Prostate gland (tissue), 2 donors: Measurements from ENCODE around the gene NPPC.

Source experiments
- POLR2A ChIP-seq: fragments of 450-650 bp; IDR thresholded peaks from one replicate; pipeline ENCODE4 v1.6.1; 2016; ENCODE audit warnings: antibody characterized with exemption, mild to moderate bottlenecking
- POLR2AphosphoS5 ChIP-seq: sonication (generic); formaldehyde crosslinking; IDR thresholded peaks from one replicate; pipeline ENCODE4 v1.6.1; 2017; ENCODE audit warnings: antibody characterized with exemption
- TF ChIP-seq, protein P1 (sequence below), 4 experiments: fragments of 200-600 bp in 2 of 4; fragments of 450-650 bp in 2 of 4; sonication (generic) in 2 of 4; IDR thresholded peaks; 1 replicate in 3 of 4; 2 replicates in 1 of 4; pipeline ENCODE4 v1.5.1; 2016 to 2019; ENCODE audit warnings: antibody characterized with exemption in 4 of 4, mild to moderate bottlenecking in 2 of 4, moderate library complexity in 2 of 4

GRCh38 chr2:231940795-231941194, 14.6 kb upstream of the NPPC start:
- TF ChIP-seq, protein P1, sequence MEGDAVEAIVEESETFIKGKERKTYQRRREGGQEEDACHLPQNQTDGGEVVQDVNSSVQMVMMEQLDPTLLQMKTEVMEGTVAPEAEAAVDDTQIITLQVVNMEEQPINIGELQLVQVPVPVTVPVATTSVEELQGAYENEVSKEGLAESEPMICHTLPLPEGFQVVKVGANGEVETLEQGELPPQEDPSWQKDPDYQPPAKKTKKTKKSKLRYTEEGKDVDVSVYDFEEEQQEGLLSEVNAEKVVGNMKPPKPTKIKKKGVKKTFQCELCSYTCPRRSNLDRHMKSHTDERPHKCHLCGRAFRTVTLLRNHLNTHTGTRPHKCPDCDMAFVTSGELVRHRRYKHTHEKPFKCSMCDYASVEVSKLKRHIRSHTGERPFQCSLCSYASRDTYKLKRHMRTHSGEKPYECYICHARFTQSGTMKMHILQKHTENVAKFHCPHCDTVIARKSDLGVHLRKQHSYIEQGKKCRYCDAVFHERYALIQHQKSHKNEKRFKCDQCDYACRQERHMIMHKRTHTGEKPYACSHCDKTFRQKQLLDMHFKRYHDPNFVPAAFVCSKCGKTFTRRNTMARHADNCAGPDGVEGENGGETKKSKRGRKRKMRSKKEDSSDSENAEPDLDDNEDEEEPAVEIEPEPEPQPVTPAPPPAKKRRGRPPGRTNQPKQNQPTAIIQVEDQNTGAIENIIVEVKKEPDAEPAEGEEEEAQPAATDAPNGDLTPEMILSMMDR (IDR thresholded peaks at IDR 0.05), result no peak
- TF ChIP-seq POLR2A, result no peak
- no peak for TF ChIP-seq POLR2AphosphoS5
